ENCODE measurements around the gene EVL.

Gene EVL

DNA sequence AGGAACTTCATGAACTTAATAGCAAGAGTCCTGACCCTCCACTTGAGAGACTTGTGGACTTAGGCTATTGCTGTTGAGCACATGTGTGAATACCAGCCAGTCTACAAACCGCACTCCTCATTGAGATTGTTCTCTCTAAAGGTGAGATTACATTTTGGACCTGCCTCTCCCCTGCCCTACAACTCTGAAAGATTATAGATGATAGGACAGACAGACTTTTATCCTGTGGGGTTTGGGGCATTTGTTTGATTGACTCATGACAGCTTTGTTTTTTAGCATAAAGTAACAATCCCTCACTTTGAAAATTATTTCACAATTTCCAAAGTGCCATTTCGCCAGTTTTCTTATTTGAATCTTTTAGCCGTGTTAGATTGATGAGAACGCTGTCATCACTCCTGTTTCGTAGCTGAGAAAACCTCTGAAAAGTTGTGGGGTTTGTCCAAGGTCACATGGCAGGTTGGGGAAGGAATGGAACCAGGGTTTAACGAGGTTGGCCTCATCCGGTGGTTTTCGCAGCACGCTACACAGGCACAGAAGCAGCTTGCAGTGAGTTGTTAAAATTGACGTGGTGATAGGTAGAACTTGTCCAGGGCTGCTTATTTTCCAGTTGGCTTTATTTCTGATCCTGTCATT is 836 bp downstream of the EVL start:
- Mint-ChIP-seq H3K36me3 (peaks cover 5 to 31% of the 10 kb centered on the region in 2 donors), H3K4me1 (peaks cover 63 to 82% of the 10 kb centered on the region in 2 donors), H3K4me3 (peak overlapping the region; percentile 77 to 88), H3K27ac (peak overlapping the region; percentile 99), H3K27me3 (no peaks in the 10 kb centered on the region), H3K9me3 (peaks cover 0 to 2% of the 10 kb centered on the region in 2 donors)
- DNase-seq = peak; percentile 72
- peak; percentile 44 to 46 for ATAC-seq (replicated peaks)

DNA sequence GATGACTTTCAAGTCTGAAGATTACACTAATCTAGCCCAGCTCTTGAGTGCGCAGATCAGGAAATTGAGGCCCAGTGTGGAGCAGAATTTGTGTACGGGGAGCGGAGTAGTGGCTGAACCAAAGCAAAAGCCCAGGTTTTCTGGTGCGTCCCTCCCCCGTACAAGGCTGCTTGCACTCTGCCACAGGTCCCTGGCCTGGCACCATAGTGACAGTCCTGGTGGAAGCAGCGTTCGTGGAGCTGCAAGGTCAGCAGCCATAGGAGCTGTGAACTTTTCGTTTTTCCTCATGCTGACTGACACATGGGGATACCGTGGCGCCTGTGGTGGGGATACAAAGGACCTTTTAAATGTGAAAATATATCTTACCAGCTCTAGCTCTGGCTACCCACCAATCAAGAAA is 1.7 kb downstream of the EVL start:
- Mint-ChIP-seq H3K36me3 (peaks cover 5 to 31% of the 10 kb centered on the region in 2 donors), H3K4me1 (peaks cover 62 to 83% of the 10 kb centered on the region in 2 donors), H3K4me3 (peak overlapping the region; percentile 77 to 88), H3K27ac (peak overlapping the region; percentile 99), H3K27me3 (no peaks in the 10 kb centered on the region), H3K9me3 (peaks cover 0 to 2% of the 10 kb centered on the region in 2 donors)
- DNase-seq (no peak), ATAC-seq (replicated peaks) (no peak)

DNA sequence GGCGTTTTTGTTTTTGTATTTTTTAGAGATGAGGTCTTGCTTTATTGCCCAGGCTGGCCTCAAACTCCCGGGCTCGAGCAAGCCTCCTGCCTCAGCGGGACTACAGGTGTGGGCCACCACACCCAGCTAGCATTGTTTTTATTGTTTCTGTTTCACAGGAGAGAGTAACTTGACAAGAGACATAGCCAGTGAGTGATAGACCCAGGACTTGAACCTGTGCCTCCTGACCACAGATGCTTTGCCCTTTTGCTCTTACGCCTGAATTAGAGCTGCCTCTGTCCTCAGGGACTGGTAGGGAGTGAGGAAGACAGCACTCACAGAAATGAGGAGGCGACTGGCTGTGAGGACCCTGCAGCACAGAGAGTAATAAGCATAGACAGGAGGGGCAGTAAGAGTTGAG is 2.3 kb downstream of the EVL start:
- H3K27me3 Mint-ChIP-seq = no peaks in the 10 kb centered on the region
- no peak for DNase-seq
- H3K36me3 Mint-ChIP-seq = peaks cover 5 to 31% of the 10 kb centered on the region in 2 donors
- no peak for ATAC-seq (replicated peaks)
- peak overlapping the region; percentile 99 for H3K27ac Mint-ChIP-seq
- H3K4me3 Mint-ChIP-seq = peak overlapping the region; percentile 77 to 88
- peaks cover 0 to 2% of the 10 kb centered on the region in 2 donors for H3K9me3 Mint-ChIP-seq
- peaks cover 61 to 82% of the 10 kb centered on the region in 2 donors for H3K4me1 Mint-ChIP-seq

DNA sequence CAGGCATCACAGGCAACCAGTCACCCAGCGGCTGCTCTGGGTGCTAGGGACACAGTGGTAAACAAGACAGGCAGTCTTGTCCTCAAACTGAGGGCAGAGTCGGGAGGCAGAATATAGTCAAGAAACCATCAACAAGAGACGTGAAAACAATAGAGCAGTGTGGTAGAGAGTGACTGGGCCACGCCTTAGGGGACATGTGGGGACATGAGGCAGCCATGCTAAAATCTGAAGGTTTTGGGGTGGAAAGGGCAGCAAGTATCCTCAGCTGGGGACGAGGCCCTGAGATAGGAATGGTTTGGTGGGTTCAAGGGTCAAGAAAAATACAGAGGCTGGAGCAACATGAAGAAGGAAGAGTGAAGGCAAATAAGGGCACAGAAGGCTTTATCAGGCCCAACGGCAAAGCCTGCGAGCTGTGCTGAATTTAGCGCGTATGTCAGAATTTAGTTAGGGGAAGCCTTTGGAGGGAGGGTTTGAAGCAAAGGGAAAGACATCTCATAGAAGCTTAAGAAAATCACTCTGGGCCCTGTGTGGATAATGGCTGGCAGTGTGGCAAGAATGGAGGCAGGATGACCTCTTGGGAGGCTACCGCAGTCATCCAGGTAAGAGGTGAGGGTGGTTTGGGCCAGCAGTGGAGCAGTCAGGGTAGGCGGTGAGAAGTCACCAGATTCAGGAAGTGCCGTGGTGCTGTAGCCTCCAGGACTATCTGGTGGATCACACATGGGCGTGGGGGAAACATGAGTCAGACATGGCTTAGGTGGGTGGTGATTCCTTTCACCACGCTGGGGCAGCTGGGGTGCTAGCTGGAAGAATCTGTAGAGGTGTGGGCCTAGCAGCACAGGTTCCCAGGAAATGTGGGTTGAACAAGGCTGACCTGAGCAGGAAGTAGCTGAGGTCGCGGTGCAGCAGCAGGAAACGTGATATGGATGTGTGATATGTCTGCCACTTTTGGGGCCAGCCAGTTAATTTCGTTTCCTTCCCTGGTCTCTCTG is 3.0 kb downstream of the EVL start:
- DNase-seq = peak; percentile 80
- peak overlapping the region; percentile 99 for H3K27ac Mint-ChIP-seq
- ATAC-seq (replicated peaks) = peak; percentile 29 to 44
- peaks cover 6 to 35% of the 10 kb centered on the region in 2 donors for H3K36me3 Mint-ChIP-seq
- H3K9me3 Mint-ChIP-seq = peaks cover 0 to 2% of the 10 kb centered on the region in 2 donors
- H3K4me1 Mint-ChIP-seq = peaks cover 64 to 82% of the 10 kb centered on the region in 2 donors
- peak overlapping the region; percentile 77 to 88 for H3K4me3 Mint-ChIP-seq
- H3K27me3 Mint-ChIP-seq = no peaks in the 10 kb centered on the region

DNA sequence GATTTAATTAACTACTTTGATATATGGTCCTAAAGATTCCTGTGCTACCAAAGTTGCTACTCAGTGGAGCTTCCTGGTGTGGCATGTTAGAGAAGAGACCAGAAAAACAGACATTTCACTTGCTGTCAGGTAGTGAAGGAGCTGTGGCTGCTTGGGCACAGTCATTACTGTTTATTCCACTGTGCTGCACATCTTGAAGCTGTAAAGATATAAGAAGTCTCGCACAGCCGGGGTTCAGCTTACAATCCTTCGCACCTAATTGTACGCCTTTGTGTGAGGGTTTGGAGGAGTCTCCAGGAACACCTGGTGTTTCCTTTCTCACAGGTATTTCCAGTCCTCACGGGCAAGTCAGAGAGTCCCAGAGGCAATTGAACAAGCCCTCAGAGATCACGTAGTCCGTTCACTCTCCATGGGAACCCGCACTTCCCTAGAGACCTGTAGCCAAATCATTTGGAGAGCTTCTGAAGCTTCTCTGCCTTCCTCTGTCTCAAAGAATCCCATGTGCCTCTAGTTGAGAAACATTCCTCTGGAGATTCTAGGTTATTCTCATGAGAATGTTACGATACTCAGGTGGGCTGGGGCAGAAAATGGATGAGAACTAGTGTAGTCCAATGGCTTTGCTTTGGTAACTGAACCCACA is 4.1 kb downstream of the EVL start:
- Mint-ChIP-seq H3K4me1 (peaks cover 63 to 82% of the 10 kb centered on the region in 2 donors), H3K27me3 (no peaks in the 10 kb centered on the region), H3K4me3 (peak overlapping the region; percentile 77 to 88), H3K36me3 (peaks cover 11 to 43% of the 10 kb centered on the region in 2 donors), H3K9me3 (no peaks in the 10 kb centered on the region), H3K27ac (peak overlapping the region; percentile 99)
- no peak for ATAC-seq (replicated peaks)
- no peak for DNase-seq

DNA sequence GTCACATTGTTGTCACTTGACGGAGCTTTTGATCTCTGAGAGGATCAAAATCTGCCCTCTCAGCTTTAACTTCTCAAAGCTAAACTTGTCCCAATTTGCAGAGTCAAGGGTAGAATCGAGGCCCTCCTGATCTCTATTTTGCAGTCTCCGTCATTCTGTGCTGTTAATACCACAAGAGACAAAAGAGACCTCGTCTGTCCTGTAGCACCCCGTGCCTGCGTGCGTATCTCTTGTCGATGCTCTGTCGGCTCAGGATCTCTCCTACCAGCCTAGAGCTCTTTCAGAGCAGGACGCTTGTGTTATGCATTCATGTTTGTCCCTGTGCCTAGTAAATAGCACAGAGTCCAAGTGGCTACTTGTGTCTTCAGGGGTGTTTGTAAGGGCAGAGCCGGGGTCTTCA is 5.1 kb downstream of the EVL start:
- Mint-ChIP-seq H3K27me3 (no peaks in the 10 kb centered on the region), H3K27ac (peak overlapping the region; percentile 82), H3K4me1 (peaks cover 67 to 82% of the 10 kb centered on the region in 2 donors), H3K9me3 (no peaks in the 10 kb centered on the region), H3K4me3 (peak overlapping the region; percentile 65), H3K36me3 (peaks cover 19 to 52% of the 10 kb centered on the region in 2 donors)
- ATAC-seq (replicated peaks) (no peak), DNase-seq (no peak)

DNA sequence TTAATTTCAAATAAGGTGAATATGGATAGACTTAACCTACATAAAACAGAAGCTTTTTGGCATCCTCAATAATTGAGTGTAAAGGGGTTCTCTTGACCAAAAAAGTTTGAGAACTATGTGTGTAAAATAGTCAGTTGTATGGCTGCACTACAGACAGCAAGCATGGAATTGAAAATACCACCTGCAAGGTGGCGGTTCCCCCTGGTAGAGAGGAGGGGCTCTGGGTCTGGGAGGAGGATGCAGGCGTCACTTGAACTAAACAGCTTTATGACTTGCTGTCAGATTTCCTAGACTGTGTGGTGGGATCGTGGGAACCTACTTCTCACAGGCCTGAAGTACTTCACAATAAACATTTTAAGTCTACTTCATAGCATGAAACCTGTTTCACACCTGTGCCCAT is 6.3 kb downstream of the EVL start:
- Mint-ChIP-seq H3K9me3 (no peaks in the 10 kb centered on the region), H3K27me3 (no peaks in the 10 kb centered on the region), H3K27ac (peak overlapping the region; percentile 80), H3K4me1 (peaks cover 75 to 92% of the 10 kb centered on the region in 2 donors), H3K4me3 (peak overlapping the region; percentile 18 to 27), H3K36me3 (peaks cover 25 to 63% of the 10 kb centered on the region in 2 donors)
- no peak for DNase-seq
- no peak for ATAC-seq (replicated peaks)

DNA sequence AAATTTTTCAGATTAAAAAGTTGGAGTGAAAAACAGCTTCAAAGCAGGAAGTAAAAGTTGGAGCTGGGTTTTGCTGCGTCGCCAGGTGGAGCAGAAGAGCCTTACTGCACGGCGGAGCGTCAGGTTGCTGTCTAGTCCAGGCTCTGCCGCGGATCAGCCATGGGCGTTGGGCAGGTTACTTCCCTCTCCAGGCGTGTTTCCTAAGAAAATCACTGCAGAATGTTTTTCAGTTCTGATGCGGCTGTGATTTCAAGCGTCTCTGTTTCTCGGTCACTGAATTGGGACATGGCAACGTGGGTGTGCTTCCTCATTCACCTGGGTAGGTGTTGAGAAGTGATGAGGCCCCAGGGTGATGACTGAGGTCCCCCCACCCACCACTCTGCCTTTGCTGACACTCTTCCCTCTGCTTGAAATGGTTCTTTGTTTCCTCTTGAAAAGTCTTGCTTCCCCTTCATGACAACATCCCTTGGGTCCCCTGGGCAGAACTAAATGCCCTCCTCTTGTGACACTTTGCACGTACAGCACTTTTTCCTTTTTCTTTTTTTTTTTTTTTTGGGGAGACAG is 7.6 kb downstream of the EVL start:
- peaks cover 74 to 95% of the 10 kb centered on the region in 2 donors for H3K4me1 Mint-ChIP-seq
- no peaks in the 10 kb centered on the region for H3K9me3 Mint-ChIP-seq
- H3K36me3 Mint-ChIP-seq = peaks cover 32 to 66% of the 10 kb centered on the region in 2 donors
- DNase-seq = peak; percentile 88
- H3K4me3 Mint-ChIP-seq = peak overlapping the region; percentile 78 to 82
- H3K27ac Mint-ChIP-seq = peak overlapping the region; percentile 98
- no peaks in the 10 kb centered on the region for H3K27me3 Mint-ChIP-seq
- ATAC-seq (replicated peaks) = peak; percentile 78 to 82

DNA sequence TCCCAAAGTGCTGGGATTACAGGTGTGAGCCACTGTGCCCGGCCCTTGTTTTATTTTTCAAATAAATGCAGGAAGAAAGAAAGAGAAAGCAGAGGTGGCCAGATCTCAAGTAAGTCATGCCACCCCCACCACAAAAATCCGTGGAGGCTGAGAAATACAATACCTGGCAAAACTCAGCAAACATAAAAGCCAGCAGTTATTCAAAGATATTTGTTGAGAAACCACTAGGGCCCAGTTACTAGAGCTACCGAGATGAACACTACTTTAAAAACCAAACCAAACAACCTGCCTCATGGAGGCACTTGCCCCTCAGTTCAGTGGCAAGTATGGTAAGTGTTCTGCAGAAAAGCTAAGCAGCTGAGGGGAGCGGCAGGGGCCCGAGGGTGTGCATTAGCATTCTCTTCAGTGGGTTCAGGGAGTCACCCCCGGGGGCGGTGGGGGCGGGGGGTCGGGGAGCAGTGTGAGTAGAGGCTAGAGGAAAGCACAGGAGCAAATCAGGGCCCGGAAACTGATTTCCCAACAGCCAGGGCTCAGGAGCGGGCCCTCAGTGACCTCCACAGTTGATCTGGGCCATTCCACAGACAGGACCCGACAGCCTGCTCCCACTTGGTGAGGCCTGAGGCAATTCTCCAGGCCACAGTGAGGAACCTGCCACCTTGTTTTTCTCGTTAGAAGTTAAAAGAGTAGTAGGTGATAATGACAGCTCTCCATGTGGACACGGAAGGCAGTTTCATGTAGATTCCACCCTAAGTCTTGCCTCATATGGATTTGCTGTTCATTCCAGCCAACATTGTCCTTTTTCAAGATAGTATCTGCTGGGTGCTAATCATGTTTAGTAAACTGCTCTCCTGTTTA is 8.6 kb downstream of the EVL start:
- H3K27ac Mint-ChIP-seq = peak overlapping the region; percentile 98
- peaks cover 75 to 95% of the 10 kb centered on the region in 2 donors for H3K4me1 Mint-ChIP-seq
- no peaks in the 10 kb centered on the region for H3K27me3 Mint-ChIP-seq
- H3K36me3 Mint-ChIP-seq = peaks cover 38 to 68% of the 10 kb centered on the region in 2 donors
- H3K4me3 Mint-ChIP-seq = peak overlapping the region; percentile 78 to 82
- no peaks in the 10 kb centered on the region for H3K9me3 Mint-ChIP-seq
- DNase-seq = no peak
- ATAC-seq (replicated peaks) = no peak

DNA sequence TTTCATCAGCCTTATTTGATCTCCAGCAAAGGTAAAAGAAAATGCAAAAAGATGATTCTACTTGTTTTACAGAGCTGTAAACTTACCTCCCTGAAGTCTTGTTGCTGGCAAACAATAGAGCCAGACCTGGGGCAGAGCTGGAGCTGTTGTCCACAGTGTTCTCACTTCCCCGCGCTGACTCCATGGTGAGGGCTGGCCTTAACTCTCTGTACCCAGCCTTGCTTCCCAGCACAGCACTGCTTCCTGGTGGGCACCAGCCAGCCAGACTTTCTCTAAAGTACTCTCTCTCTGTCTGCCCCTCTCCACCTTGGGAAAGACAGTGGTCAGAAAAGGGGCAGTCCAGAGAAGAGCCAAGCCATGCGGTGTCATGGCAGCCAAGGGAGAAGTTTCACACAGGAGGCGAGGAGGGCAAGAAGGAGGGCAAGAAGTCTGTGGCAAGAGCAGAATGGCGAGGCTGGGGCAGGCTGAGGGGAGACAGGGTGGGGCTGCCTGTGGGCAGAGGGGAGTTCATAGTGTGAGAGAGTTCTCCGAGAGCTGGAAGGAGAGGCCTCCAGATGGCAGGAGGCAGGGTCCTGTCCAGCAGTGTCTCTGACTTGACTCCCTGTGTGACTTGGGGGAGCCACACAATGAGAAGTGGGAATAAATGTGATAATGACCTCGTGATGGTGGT is 9.3 kb downstream of the EVL start:
- Mint-ChIP-seq H3K4me3 (peak overlapping the region; percentile 64 to 70), H3K36me3 (peaks cover 43 to 70% of the 10 kb centered on the region in 2 donors), H3K9me3 (no peaks in the 10 kb centered on the region), H3K27ac (peak overlapping the region; percentile 89), H3K27me3 (no peaks in the 10 kb centered on the region), H3K4me1 (peaks cover 76 to 95% of the 10 kb centered on the region in 2 donors)
- ATAC-seq (replicated peaks) = no peak
- no peak for DNase-seq

DNA sequence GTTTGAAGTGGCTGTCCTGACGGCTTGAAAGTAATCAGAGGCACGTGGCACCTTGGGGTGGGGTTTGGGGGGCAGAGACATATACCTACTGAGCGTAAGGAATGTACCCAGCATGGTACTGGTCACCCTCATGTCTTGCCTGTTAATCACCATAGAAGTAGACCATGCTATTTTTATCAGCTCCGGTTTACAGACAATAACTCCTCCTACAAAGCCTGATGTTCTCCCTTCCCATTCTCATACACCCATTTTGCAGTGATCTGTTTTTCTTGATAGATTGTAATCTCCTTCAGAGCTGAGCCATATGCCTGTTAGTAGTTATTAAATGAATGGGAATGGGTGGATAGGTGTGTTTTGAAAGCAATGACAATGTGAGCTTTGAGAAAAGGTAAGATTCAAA is 10.5 kb downstream of the EVL start:
- DNase-seq = no peak
- ATAC-seq (replicated peaks) = no peak
- H3K4me3 Mint-ChIP-seq = peak overlapping the region; percentile 34 to 35
- H3K27me3 Mint-ChIP-seq = no peaks in the 10 kb centered on the region
- peak overlapping the region; percentile 89 for H3K27ac Mint-ChIP-seq
- no peaks in the 10 kb centered on the region for H3K9me3 Mint-ChIP-seq
- peaks cover 76 to 95% of the 10 kb centered on the region in 2 donors for H3K4me1 Mint-ChIP-seq
- H3K36me3 Mint-ChIP-seq = peaks cover 44 to 59% of the 10 kb centered on the region in 2 donors

DNA sequence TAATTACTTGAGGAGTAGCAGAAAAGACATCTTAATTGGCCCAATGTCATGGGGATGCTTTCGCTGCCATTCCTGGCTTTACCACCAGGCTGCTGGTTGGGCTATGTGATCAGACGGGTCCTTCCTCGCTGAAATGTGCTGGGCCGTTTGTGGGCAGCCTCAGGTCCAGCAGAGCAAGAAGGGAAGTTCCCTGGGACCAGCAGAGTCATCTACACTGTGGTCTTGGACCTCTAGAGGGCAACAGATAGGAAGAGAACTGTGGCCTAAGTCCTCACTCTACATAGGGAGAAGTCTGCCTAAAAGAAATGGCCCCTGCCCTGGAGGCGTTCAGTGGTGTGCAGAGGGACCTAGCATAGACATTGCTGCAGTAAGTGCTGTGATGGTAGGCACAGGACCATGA is 10.9 kb downstream of the EVL start:
- peaks cover 44 to 55% of the 10 kb centered on the region in 2 donors for H3K36me3 Mint-ChIP-seq
- H3K4me3 Mint-ChIP-seq = peak overlapping the region; percentile 35 to 51
- H3K27ac Mint-ChIP-seq = peak overlapping the region; percentile 89
- peak; percentile 69 for DNase-seq
- no peaks in the 10 kb centered on the region for H3K9me3 Mint-ChIP-seq
- ATAC-seq (replicated peaks) = peak; percentile 51 to 55
- H3K4me1 Mint-ChIP-seq = peaks cover 73 to 93% of the 10 kb centered on the region in 2 donors
- H3K27me3 Mint-ChIP-seq = no peaks in the 10 kb centered on the region

DNA sequence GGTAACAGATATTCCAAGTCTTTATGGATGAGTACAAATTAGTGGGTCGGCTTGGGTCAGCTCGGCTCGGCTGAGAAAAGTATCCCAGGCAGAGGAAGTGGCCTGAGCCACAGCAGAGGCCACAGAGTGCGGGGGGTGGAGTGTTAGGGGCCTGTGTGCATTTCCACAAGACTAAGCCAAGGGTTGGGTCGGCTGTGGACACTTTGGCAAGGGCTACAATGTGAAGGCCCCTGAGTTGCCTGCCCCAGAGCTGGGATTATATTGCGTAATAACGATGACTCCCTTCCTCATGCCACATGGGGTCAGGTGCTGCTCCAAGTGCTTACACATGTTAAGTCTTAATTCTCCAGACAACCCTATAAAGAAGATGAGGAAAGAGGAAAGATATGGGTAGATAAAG is 11.4 kb downstream of the EVL start:
- Mint-ChIP-seq H3K9me3 (no peaks in the 10 kb centered on the region), H3K36me3 (peaks cover 44 to 55% of the 10 kb centered on the region in 2 donors), H3K27ac (peak overlapping the region; percentile 89), H3K27me3 (no peaks in the 10 kb centered on the region), H3K4me3 (peak overlapping the region; percentile 35 to 51), H3K4me1 (peaks cover 73 to 94% of the 10 kb centered on the region in 2 donors)
- ATAC-seq (replicated peaks) (no peak), DNase-seq (no peak)

Data from stimulated activated naive B cell treated with anti-CD40 and anti-IgM and Interleukin-4, amounts not matched to agents 10 μg/mL and 1 μg/mL and 100 μg/mL, for 72 hours (primary cell).